Erythroblast (primary cell): ENCODE results near the gene GRIFIN.

Source experiments
- DNase-seq, 2 experiments: peaks; one replicate each; lab custom pipeline; 2025; lab: John Stamatoyannopoulos, UW
- GATA1 ChIP-seq: IDR thresholded peaks from 2 replicates; pipeline ENCODE4 v1.6.1; 2011; ENCODE audit warnings: low read depth, mild to moderate bottlenecking, control low read depth, low read length, moderate library complexity
- POLR2A ChIP-seq: IDR thresholded peaks from 2 replicates; pipeline ENCODE4 v1.6.1; 2011; ENCODE audit warnings: mild to moderate bottlenecking, low read length

The GRIFIN gene

GRCh38 chr7:2484868-2485267 lies 8.7 kb upstream of the GRIFIN start:
- DNase-seq: no peak
- no peak for TF ChIP-seq POLR2A
- no peak for TF ChIP-seq GATA1

- DNase-seq: no peak
- TF ChIP-seq POLR2A: no peak
- TF ChIP-seq GATA1: no peak
These were observed 7.3 kb upstream of the GRIFIN start for GRCh38 chr7:2483494-2483893.

- DNase-seq: peak in 1 of 2 experiments; percentile 31
- TF ChIP-seq GATA1 (no peak), POLR2A (no peak)
These were observed 6.7 kb upstream of the GRIFIN start for GRCh38 chr7:2482725-2483451.

- no peak for TF ChIP-seq GATA1
- no peak for TF ChIP-seq POLR2A
- DNase-seq: no peak
These were observed 5.0 kb upstream of the GRIFIN start for GRCh38 chr7:2481195-2481594.

GRCh38 chr7:2480070-2480408 lies 3.8 kb upstream of the GRIFIN start:
- TF ChIP-seq POLR2A (no peak), GATA1 (no peak)
- DNase-seq: no peak

- DNase-seq: no peak
- TF ChIP-seq GATA1 (no peak), POLR2A (no peak)
These were observed 3.3 kb upstream of the GRIFIN start for GRCh38 chr7:2479276-2480069.

GRCh38 chr7:2478800-2479199 lies 2.6 kb upstream of the GRIFIN start:
- TF ChIP-seq GATA1 (no peak), POLR2A (no peak)
- DNase-seq: no peak

GRCh38 chr7:2478399-2478785 lies 2.2 kb upstream of the GRIFIN start:
- no peak for TF ChIP-seq POLR2A
- no peak for DNase-seq

GRCh38 chr7:2477447-2478398 lies 1.5 kb upstream of the GRIFIN start:
- peak; percentile 37 to 43 for DNase-seq
- TF ChIP-seq GATA1 (no peak), POLR2A (no peak)

- no peak for TF ChIP-seq POLR2A
- no peak for TF ChIP-seq GATA1
- DNase-seq: no peak
These were observed 713 bp upstream of the GRIFIN start for GRCh38 chr7:2476776-2477446.

GRCh38 chr7:2475678-2476015 lies 551 bp downstream of the GRIFIN start:
- DNase-seq: no peak
- no peak for TF ChIP-seq GATA1
- TF ChIP-seq POLR2A: no peak

GRCh38 chr7:2474813-2475677 lies 1.2 kb downstream of the GRIFIN start:
- TF ChIP-seq POLR2A: no peak
- no peak for TF ChIP-seq GATA1
- no peak for DNase-seq
